ENCODE results near the gene CSPG5. TPM values are rescaled to one million over a fixed set of nuclear protein-coding genes. Genes with fewer than 3 reads are reported as not detected.

The CSPG5 gene
- total RNA-seq, 2 donors from 2014 or later, result 0.14 to 0.92 TPM

DNA sequence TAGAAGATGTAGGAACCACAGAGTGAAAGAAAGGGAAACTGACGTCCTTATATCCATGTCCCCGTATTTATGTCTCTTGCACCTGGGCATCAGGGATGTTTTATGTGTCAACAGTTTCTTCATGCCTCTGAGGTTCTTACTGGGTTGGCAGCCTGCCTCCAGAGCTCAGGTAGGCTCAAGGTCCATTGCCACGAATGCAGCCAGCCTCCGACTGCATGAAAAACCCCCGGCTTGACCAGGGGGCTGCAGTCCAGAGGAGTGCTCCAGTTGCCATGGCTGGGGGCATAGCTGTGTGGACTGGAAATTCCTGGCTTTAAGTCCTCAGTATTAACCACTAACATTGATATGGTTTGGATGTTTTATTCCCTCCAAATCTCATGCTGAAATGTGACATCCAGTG lies 2.8 kb upstream of the CSPG5 start:
- Histone ChIP-seq H3K9me3 (no peaks in the 10 kb centered on the region), H3K4me3 (no peak overlapping the region), H3K27ac (no peak overlapping the region), H3K27me3 (replicated peaks; ENCODE audit: insufficient read depth) (no peaks in the 10 kb centered on the region), H3K36me3 (no peaks in the 10 kb centered on the region), H3K4me1 (ENCODE audit: control insufficient read depth in 1 of 2, low read depth in 2 of 2) (peaks cover 0 to 14% of the 10 kb centered on the region in 2 donors)
- ATAC-seq (ENCODE audit: insufficient number of reproducible peaks, low FRiP score, low read depth) (no peak), DNase-seq (ENCODE audit: low spot score) (no peak)
- no peak for TF ChIP-seq CTCF (IDR thresholded peaks at IDR 0.05)

GRCh38 chr3:47580481-47580880 lies 1.8 kb upstream of the CSPG5 start:
- Histone ChIP-seq H3K27ac (no peak overlapping the region), H3K4me1 (ENCODE audit: control insufficient read depth in 1 of 2, low read depth in 2 of 2) (peaks cover 0 to 14% of the 10 kb centered on the region in 2 donors), H3K4me3 (no peak overlapping the region), H3K9me3 (no peaks in the 10 kb centered on the region), H3K27me3 (replicated peaks; ENCODE audit: insufficient read depth) (no peaks in the 10 kb centered on the region), H3K36me3 (no peaks in the 10 kb centered on the region)
- ATAC-seq (ENCODE audit: insufficient number of reproducible peaks, low FRiP score, low read depth) (no peak), DNase-seq (ENCODE audit: low spot score) (no peak)
- no peak for TF ChIP-seq CTCF (IDR thresholded peaks at IDR 0.05)

DNA sequence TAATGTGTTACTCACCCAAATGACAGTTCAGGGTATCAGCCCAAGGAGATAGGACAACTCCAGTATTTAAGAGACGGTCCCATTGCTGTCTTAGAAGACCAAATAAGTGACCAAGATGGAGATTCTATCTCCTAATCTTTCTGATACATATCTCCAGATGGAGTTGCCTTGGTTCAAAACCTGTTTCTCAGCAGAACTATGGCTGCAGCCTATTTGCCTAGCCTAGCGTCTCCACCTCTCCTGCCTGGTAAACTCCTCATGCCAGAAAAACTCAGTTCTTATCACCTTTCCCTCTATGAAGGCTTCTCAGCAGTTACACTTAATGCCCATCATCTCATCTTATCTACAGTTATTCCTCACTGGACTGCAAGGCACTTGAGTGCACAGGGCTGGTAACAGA lies 1.2 kb upstream of the CSPG5 start:
- DNase-seq (ENCODE audit: low spot score), result no peak
- Histone ChIP-seq H3K27ac (no peak overlapping the region), H3K4me3 (no peak overlapping the region), H3K27me3 (replicated peaks; ENCODE audit: insufficient read depth) (no peaks in the 10 kb centered on the region), H3K36me3 (no peaks in the 10 kb centered on the region), H3K4me1 (ENCODE audit: control insufficient read depth in 1 of 2, low read depth in 2 of 2) (peaks cover 0 to 14% of the 10 kb centered on the region in 2 donors), H3K9me3 (no peaks in the 10 kb centered on the region)
- TF ChIP-seq CTCF (IDR thresholded peaks at IDR 0.05), result no peak
- no peak for ATAC-seq (ENCODE audit: insufficient number of reproducible peaks, low FRiP score, low read depth)

- Histone ChIP-seq H3K4me3 (peak overlapping the region; percentile 80), H3K4me1 (ENCODE audit: control insufficient read depth in 1 of 2, low read depth in 2 of 2) (peaks cover 0 to 14% of the 10 kb centered on the region in 2 donors), H3K36me3 (no peaks in the 10 kb centered on the region), H3K9me3 (no peaks in the 10 kb centered on the region), H3K27me3 (replicated peaks; ENCODE audit: insufficient read depth) (no peaks in the 10 kb centered on the region), H3K27ac (no peak overlapping the region)
- DNase-seq (ENCODE audit: low spot score) (no peak), ATAC-seq (ENCODE audit: insufficient number of reproducible peaks, low FRiP score, low read depth) (no peak)
- TF ChIP-seq CTCF (IDR thresholded peaks at IDR 0.05), result no peak
These were observed 489 bp downstream of the CSPG5 start for GRCh38 chr3:47578119-47578632.

DNA sequence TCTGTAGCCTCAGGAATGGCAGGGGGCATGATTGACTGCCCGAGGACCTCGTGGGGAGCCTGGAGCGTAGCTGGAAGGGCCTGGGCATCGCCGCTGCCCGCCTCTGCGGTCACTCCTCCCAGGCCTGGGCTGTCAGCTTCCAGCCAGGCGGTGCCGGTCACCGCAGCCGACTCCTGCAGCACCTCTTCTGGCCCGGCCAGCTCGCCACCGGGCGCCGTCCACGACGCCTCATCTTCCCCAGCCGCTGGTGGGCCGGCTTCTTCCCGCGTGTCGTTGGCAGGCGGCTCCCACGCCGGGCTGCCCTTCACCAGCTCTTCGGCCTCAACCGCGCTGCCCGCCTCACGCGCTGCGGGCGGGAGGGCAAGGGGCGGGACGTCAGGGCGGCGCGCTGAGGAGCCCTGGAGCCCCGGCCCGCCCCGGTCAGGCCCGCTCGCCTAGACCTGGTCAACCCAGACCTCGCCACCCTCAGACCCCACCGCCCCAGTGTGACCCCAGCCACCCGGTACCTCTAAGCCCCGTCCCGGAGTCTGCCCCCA lies 1.0 kb downstream of the CSPG5 start:
- H3K27ac ChIP-seq, result no peak overlapping the region
- H3K36me3 ChIP-seq, result no peaks in the 10 kb centered on the region
- no peaks in the 10 kb centered on the region for H3K9me3 ChIP-seq
- no peaks in the 10 kb centered on the region for H3K27me3 ChIP-seq (replicated peaks; ENCODE audit: insufficient read depth)
- DNase-seq (ENCODE audit: low spot score) (no peak), ATAC-seq (ENCODE audit: insufficient number of reproducible peaks, low FRiP score, low read depth) (no peak)
- no peak for TF ChIP-seq CTCF (IDR thresholded peaks at IDR 0.05)
- H3K4me1 ChIP-seq (ENCODE audit: control insufficient read depth in 1 of 2, low read depth in 2 of 2), result peaks cover 0 to 14% of the 10 kb centered on the region in 2 donors
- peak overlapping the region; percentile 80 for H3K4me3 ChIP-seq
